NCI-H187 (cell line): ENCODE results near the gene HSPBAP1.

ENCODE experiments used
- DNase-seq, 2 experiments: peaks; one replicate each; lab custom pipeline; 2025; lab: John Stamatoyannopoulos, UW

Gene HSPBAP1

GRCh38 chr3:122793568-122794416, at the start of gene HSPBAP1:
Gene HSPBAP1 (minus strand): TSS chr3:122793831. CDS start chr3:122793680, 151 bp downstream.
- no peak for DNase-seq

GRCh38 chr3:122835590-122835989, 42.0 kb upstream of the HSPBAP1 start:
- DNase-seq, result no peak

GRCh38 chr3:122828281-122828680, 34.6 kb upstream of the HSPBAP1 start:
- DNase-seq, result no peak

- no peak for DNase-seq
These were observed 32.6 kb upstream of the HSPBAP1 start for GRCh38 chr3:122826278-122826677.

- no peak for DNase-seq
These were observed 31.8 kb upstream of the HSPBAP1 start for GRCh38 chr3:122825460-122825859.

- DNase-seq, result no peak
These were observed 31.1 kb upstream of the HSPBAP1 start for GRCh38 chr3:122824465-122825381.

GRCh38 chr3:122816587-122816986, 23.0 kb upstream of the HSPBAP1 start:
- DNase-seq, result no peak

GRCh38 chr3:122810734-122811133, 17.1 kb upstream of the HSPBAP1 start:
- no peak for DNase-seq

GRCh38 chr3:122803977-122804376, 10.3 kb upstream of the HSPBAP1 start:
- DNase-seq, result no peak

- DNase-seq, result no peak
These were observed 8.7 kb upstream of the HSPBAP1 start for GRCh38 chr3:122802323-122802722.

GRCh38 chr3:122800706-122801237, 7.1 kb upstream of the HSPBAP1 start:
- DNase-seq, result no peak

GRCh38 chr3:122800031-122800430, 6.4 kb upstream of the HSPBAP1 start:
- no peak for DNase-seq

GRCh38 chr3:122799322-122799721, 5.7 kb upstream of the HSPBAP1 start:
- DNase-seq, result no peak

- DNase-seq, result no peak
These were observed 3.7 kb upstream of the HSPBAP1 start for GRCh38 chr3:122797291-122797690.

- no peak for DNase-seq
These were observed 2.1 kb upstream of the HSPBAP1 start for GRCh38 chr3:122795674-122796195.

GRCh38 chr3:122794779-122795673, 1.4 kb upstream of the HSPBAP1 start, which contains the start of gene SLC49A4:
Gene SLC49A4 (plus strand): TSS chr3:122795069. CDS start chr3:122795193, 124 bp downstream.
- DNase-seq, result no peak

GRCh38 chr3:122794483-122794778, 800 bp upstream of the HSPBAP1 start:
- DNase-seq, result no peak

GRCh38 chr3:122789585-122790273, 3.9 kb downstream of the HSPBAP1 start:
- no peak for DNase-seq

- DNase-seq, result no peak
These were observed 5.8 kb downstream of the HSPBAP1 start for GRCh38 chr3:122787872-122788271.

GRCh38 chr3:122786066-122786465, 7.6 kb downstream of the HSPBAP1 start:
- no peak for DNase-seq

- no peak for DNase-seq
These were observed 8.4 kb downstream of the HSPBAP1 start for GRCh38 chr3:122785231-122785630.
